Right ventricle myocardium inferior (tissue), 1 donor: Measurements from ENCODE around the gene POLR1G. TPM values are rescaled to one million over a fixed set of nuclear protein-coding genes. Genes with fewer than 3 reads are reported as not detected.
"Not testable (repeated sequence)": the region's sequence is repeated elsewhere in the genome, so short reads cannot be mapped to it uniquely, and the experiment has no call there.

ENCODE experiments used
- ATAC-seq: fragments of 200-7000 bp; cut with Tn5 transposase; one replicate; pipeline ENCODE4 v1.9.1; 2020; ENCODE audit warnings: mild to moderate bottlenecking, moderate library complexity
- DNase-seq: peaks from one replicate; pipeline ENCODE4 v3.0.0; 2021; ENCODE audit errors: missing footprints
- intact Hi-C: fragments of 100-400 bp; cut with DNase I; formaldehyde crosslinking; loops from one replicate; pipeline ENCODE4 v1.11.0; 2022
- total RNA-seq: library from RNA; stranded (reverse); fragmentation: NEBNext Ultra II Directional; extraction: Animal tissue kit (Norgen Biotek cat#: 25700); gene quantifications from one replicate; pipeline ENCODE4 v1.2.1, GENCODE V29; 2021
- donor health status: DM: no; HTN: yes; CAD: no; lungs with severe emphysema.

Gene POLR1G
- total RNA-seq, 1 donor from 2014 or later: 8.5 TPM

GRCh38 chr19:45391871-45392665 is 14.4 kb upstream of the POLR1G start:
- ATAC-seq (no peak), DNase-seq (no peak)
- intact Hi-C loops: no loop called here

GRCh38 chr19:45395821-45396617 is 10.4 kb upstream of the POLR1G start:
- ATAC-seq (no peak), DNase-seq (peak; percentile 40)
- intact Hi-C loops: no loop called here

GRCh38 chr19:45400192-45400591 is 6.3 kb upstream of the POLR1G start:
- ATAC-seq (no peak), DNase-seq (no peak)
- intact Hi-C loops: no loop called here

- DNase-seq: no peak
- intact Hi-C loops: no loop called here
- ATAC-seq: no peak
Observed at GRCh38 chr19:45401815-45402214, 4.6 kb upstream of the POLR1G start.

GRCh38 chr19:45402298-45403061 is 4.0 kb upstream of the POLR1G start:
- intact Hi-C loops: no loop called here
- DNase-seq (no peak), ATAC-seq (no peak)

- ATAC-seq (no peak), DNase-seq (no peak)
- intact Hi-C loops: no loop called here
Observed at GRCh38 chr19:45403272-45403671, 3.2 kb upstream of the POLR1G start.

GRCh38 chr19:45403781-45404556 is 2.5 kb upstream of the POLR1G start:
- ATAC-seq: peak; percentile 65
- DNase-seq: no peak
- intact Hi-C loops: no loop called here

- ATAC-seq (peak; percentile 66), DNase-seq (peak; percentile 88)
- intact Hi-C loops: no loop called here
Observed at GRCh38 chr19:45404557-45405434, 1.6 kb upstream of the POLR1G start, which contains the start of gene PPP1R13L. PPP1R13L (minus strand) TSS chr19:45405069; CDS start chr19:45398318, 6,751 bp downstream.

GRCh38 chr19:45405435-45406225 is 814 bp upstream of the POLR1G start:
- peak; percentile 93 for DNase-seq
- intact Hi-C loops: loop anchor here (2.0 kb wide), 1 partner anchor 17 kb away; the partner anchor contains the start of gene ERCC1
- ATAC-seq: peak; percentile 60

GRCh38 chr19:45407091-45407375 is 589 bp downstream of the POLR1G start:
- DNase-seq (no peak), ATAC-seq (no peak)
- intact Hi-C loops: loop anchor here (2.0 kb wide), 1 partner anchor 16 kb away; the partner anchor contains the start of gene ERCC1

GRCh38 chr19:45407585-45407984 is 1.1 kb downstream of the POLR1G start:
- ATAC-seq, DNase-seq: not testable (repeated sequence)
- intact Hi-C loops: loop anchor here (2.0 kb wide), 1 partner anchor 15 kb away; the partner anchor contains the start of gene ERCC1

- ATAC-seq: no peak
- intact Hi-C loops: no loop called here
- no peak for DNase-seq
Observed at GRCh38 chr19:45408121-45408520, 1.7 kb downstream of the POLR1G start.

- no peak for ATAC-seq
- DNase-seq: no peak
- intact Hi-C loops: no loop called here
Observed at GRCh38 chr19:45408830-45409556, 2.5 kb downstream of the POLR1G start.

GRCh38 chr19:45409557-45409920 is 3.1 kb downstream of the POLR1G start:
- no peak for ATAC-seq
- intact Hi-C loops: no loop called here
- DNase-seq: no peak

- ATAC-seq, intact Hi-C loops, DNase-seq: not testable (repeated sequence)
Observed at GRCh38 chr19:45410330-45410729, 3.9 kb downstream of the POLR1G start.

GRCh38 chr19:45413497-45413896 is 7.1 kb downstream of the POLR1G start:
- ATAC-seq: no peak
- no peak for DNase-seq
- intact Hi-C loops: no loop called here
